Measurements from ENCODE around the gene CNTNAP2. TPM values are rescaled to one million over a fixed set of nuclear protein-coding genes. Genes with fewer than 3 reads are reported as not detected.

Gene CNTNAP2
- total RNA-seq, 1 donor = under 0.01 TPM

GRCh38 chr7:148394582-148394981, 2278.0 kb downstream of the CNTNAP2 start:
- TF ChIP-seq, protein P1, sequence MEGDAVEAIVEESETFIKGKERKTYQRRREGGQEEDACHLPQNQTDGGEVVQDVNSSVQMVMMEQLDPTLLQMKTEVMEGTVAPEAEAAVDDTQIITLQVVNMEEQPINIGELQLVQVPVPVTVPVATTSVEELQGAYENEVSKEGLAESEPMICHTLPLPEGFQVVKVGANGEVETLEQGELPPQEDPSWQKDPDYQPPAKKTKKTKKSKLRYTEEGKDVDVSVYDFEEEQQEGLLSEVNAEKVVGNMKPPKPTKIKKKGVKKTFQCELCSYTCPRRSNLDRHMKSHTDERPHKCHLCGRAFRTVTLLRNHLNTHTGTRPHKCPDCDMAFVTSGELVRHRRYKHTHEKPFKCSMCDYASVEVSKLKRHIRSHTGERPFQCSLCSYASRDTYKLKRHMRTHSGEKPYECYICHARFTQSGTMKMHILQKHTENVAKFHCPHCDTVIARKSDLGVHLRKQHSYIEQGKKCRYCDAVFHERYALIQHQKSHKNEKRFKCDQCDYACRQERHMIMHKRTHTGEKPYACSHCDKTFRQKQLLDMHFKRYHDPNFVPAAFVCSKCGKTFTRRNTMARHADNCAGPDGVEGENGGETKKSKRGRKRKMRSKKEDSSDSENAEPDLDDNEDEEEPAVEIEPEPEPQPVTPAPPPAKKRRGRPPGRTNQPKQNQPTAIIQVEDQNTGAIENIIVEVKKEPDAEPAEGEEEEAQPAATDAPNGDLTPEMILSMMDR (IDR thresholded peaks at IDR 0.05; ENCODE audit: insufficient read depth, low read length) = no peak
- DNase-seq (ENCODE audit: low read depth) = no peak
- no peak overlapping the region for H3K4me3 ChIP-seq (ENCODE audit: low read depth, low read length)

DNA sequence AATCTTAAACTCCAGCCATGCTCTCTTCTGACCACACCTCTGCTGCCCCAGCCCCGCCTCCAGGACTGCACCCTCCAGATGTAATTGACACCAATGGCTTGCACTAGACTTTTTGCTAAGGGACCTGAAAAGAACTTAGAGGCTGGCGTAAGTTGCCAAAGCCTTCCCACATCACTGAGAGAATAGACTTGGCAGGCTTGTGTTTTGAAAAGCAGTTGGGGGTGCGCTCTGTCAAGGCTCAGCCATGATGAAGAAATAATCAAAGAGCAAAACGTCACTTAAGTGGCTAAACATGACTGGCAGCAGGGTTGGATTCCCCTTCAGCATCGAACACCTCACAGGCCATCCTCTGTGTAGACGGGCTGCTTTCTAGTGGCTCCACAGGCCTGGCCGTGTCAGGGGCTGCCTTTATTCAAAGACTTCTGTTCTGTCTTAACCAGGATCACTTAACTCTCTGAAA, 2278.8 kb downstream of the CNTNAP2 start:
- no peak overlapping the region for H3K4me3 ChIP-seq (ENCODE audit: low read depth, low read length)
- no peak for DNase-seq (ENCODE audit: low read depth)
- TF ChIP-seq, protein P1 (IDR thresholded peaks at IDR 0.05; ENCODE audit: insufficient read depth, low read length) = no peak

DNA sequence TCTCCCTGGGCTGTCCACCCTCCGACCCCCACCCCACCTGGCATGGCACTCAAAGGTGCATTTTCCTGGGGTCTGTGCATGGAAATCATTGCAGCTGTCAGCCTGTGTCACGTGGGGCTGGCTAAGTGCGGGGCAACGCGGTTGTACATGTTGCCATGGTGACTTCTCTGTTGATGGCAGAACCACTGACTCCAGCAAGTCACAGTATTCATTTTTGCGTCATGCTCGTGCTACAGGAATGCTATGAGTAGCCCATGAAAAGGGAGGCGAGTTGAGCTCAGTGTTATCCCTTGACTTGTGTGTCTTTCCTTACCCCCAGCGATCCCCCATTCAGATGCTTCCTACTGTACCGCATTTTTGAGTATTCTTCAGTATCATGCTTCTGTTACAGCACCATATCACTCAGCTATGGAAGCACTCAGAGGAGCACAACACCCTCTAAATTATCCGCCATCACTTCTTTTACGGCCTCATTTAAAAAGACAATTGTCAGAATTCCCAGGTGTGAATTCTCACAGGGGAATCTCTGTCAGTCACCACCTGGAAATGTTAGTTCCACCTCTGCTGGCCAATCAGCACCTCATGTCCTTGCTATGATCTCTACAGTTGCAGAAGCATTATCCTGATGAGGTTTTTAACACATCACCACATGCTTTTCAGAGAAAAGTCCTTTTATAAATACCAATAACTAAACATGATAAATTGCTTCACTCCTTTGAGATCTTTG, 2279.6 kb downstream of the CNTNAP2 start:
- H3K4me3 ChIP-seq (ENCODE audit: low read depth, low read length) = no peak overlapping the region
- DNase-seq (ENCODE audit: low read depth) = no peak
- TF ChIP-seq, protein P1 (IDR thresholded peaks at IDR 0.05; ENCODE audit: insufficient read depth, low read length) = no peak

DNA sequence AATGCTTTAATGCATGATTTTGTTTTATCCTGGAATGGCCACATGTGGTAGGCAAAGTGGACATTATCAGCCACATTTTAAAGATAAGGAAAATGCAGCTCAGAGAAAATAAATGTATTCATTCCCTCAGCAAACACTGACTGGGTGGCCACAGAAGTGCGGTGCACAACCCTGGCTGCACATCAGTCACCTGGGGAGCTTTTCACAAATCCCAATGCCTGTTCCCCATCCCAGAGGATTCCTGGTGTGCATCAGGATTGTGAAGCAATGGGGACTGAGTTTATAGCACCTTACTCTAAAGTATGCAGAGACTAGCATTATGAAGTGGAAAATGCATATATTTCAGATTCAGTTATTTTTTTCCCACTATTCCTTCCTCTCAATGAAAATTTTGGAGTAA, 2280.5 kb downstream of the CNTNAP2 start:
- DNase-seq (ENCODE audit: low read depth) = no peak
- TF ChIP-seq, protein P1 (IDR thresholded peaks at IDR 0.05; ENCODE audit: insufficient read depth, low read length) = no peak
- no peak overlapping the region for H3K4me3 ChIP-seq (ENCODE audit: low read depth, low read length)

DNA sequence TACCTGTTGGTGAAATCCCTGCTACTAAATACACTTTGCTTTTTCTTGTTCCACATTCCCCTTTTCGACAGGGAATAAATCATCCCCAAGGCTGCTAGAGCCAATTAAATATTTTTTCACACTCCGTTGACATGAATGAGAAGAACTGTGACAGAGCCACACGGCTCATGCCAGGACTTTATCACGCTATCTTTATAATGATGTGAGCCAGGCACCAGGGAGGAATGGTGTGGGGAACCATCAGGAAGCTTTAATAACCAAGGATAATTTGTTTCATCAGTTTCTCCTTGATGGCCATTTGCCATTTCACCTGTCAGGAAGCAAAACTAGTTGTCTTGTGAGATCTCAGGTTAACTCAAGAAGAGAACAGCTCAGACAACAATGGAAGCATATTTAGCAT, 2280.9 kb downstream of the CNTNAP2 start:
- TF ChIP-seq, protein P1 (IDR thresholded peaks at IDR 0.05; ENCODE audit: insufficient read depth, low read length) = no peak
- DNase-seq (ENCODE audit: low read depth) = no peak
- H3K4me3 ChIP-seq (ENCODE audit: low read depth, low read length) = no peak overlapping the region

DNA sequence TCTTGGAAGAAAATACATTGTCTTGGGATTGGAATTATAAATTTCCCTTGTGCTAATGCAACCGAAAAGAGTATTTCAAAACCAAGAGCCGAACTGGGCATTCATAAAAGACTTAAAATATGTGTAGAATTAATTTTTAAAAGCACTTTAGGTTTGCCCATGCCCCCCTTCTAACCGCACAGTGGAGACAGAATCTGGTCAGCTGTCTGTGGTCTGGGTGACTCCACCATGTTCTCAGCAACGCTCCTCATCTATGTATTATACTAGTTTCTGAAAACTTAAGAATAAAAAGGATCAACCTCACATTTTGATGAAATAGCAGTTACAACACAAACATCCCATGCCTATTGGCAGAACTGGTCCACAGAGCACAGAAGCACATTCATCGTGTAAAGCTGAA, 2281.4 kb downstream of the CNTNAP2 start:
- H3K4me3 ChIP-seq (ENCODE audit: low read depth, low read length) = no peak overlapping the region
- TF ChIP-seq, protein P1 (IDR thresholded peaks at IDR 0.05; ENCODE audit: insufficient read depth, low read length) = no peak
- no peak for DNase-seq (ENCODE audit: low read depth)

Data from fibroblast of the aortic adventitia (primary cell).